ENCODE data around the gene TANC1.

TANC1 gene

GRCh38 chr2:159249990-159250715 lies 281.7 kb downstream of the TANC1 start:
- Histone ChIP-seq H3K9me3 (ENCODE audit: control insufficient read depth, low read length) (no peaks in the 10 kb centered on the region), H3K4me1 (ENCODE audit: control insufficient read depth, insufficient read depth, low read length) (no peaks in the 10 kb centered on the region), H3K4me3 (ENCODE audit: low read length) (no peak overlapping the region), H3K27me3 (ENCODE audit: control insufficient read depth, insufficient read depth, low read length) (no peaks in the 10 kb centered on the region), H3K9ac (ENCODE audit: low read length) (no peak overlapping the region), H3K36me3 (ENCODE audit: control insufficient read depth, insufficient read depth, low read length) (no peaks in the 10 kb centered on the region)

- Histone ChIP-seq H3K36me3 (ENCODE audit: control insufficient read depth, insufficient read depth, low read length) (no peaks in the 10 kb centered on the region), H3K4me3 (ENCODE audit: low read length) (no peak overlapping the region), H3K27me3 (ENCODE audit: control insufficient read depth, insufficient read depth, low read length) (no peaks in the 10 kb centered on the region), H3K4me1 (ENCODE audit: control insufficient read depth, insufficient read depth, low read length) (no peaks in the 10 kb centered on the region), H3K9ac (ENCODE audit: low read length) (no peak overlapping the region), H3K9me3 (ENCODE audit: control insufficient read depth, low read length) (no peaks in the 10 kb centered on the region)
Observed at GRCh38 chr2:159251296-159252173, 283.1 kb downstream of the TANC1 start.

DNA sequence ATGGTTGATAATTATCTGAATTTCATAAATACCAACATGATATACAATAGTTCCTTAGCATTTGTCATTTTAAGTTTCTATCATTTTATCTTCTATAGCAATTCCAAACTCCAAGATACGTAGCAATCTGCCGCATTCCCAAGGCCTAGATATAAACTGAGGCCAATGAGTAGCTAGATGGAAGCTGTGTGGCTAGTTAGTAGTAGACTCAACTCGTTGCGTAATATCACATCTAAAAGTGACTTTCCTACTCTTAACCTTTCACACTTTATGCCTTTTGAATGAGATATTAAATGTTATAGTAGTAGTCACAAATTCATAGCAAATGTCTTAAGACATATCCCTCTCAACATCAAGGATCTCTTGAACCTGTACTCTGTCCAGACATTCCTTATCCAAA lies 284.5 kb downstream of the TANC1 start:
- H3K27me3 ChIP-seq (ENCODE audit: control insufficient read depth, insufficient read depth, low read length), result no peaks in the 10 kb centered on the region
- H3K9ac ChIP-seq (ENCODE audit: low read length), result no peak overlapping the region
- no peaks in the 10 kb centered on the region for H3K4me1 ChIP-seq (ENCODE audit: control insufficient read depth, insufficient read depth, low read length)
- H3K4me3 ChIP-seq (ENCODE audit: low read length), result no peak overlapping the region
- H3K9me3 ChIP-seq (ENCODE audit: control insufficient read depth, low read length), result no peaks in the 10 kb centered on the region
- no peaks in the 10 kb centered on the region for H3K36me3 ChIP-seq (ENCODE audit: control insufficient read depth, insufficient read depth, low read length)

- H3K27me3 ChIP-seq (ENCODE audit: control insufficient read depth, insufficient read depth, low read length), result no peaks in the 10 kb centered on the region
- no peaks in the 10 kb centered on the region for H3K4me1 ChIP-seq (ENCODE audit: control insufficient read depth, insufficient read depth, low read length)
- H3K4me3 ChIP-seq (ENCODE audit: low read length), result no peak overlapping the region
- no peaks in the 10 kb centered on the region for H3K36me3 ChIP-seq (ENCODE audit: control insufficient read depth, insufficient read depth, low read length)
- no peak overlapping the region for H3K9ac ChIP-seq (ENCODE audit: low read length)
- no peaks in the 10 kb centered on the region for H3K9me3 ChIP-seq (ENCODE audit: control insufficient read depth, low read length)
Observed at GRCh38 chr2:159256159-159256558, 287.7 kb downstream of the TANC1 start.

DNA sequence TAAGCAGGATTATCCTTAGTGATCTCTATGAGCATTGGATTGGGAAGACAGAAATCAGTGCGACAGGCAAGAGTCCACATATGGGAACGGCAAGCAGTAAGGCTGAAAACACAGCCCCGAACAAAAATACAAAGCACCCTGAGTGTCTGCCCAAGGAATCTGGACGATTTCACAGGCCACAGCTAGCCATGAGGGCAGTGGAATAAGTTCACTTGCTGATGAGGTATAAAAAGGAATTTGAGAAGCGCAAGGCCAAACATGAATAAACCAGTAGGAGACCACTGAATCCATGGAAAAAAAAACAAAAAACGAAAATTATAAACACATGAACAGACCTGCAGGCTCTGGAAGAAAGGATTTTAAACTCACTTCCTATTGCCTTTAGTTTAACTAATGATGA lies 293.8 kb downstream of the TANC1 start:
- Histone ChIP-seq H3K4me1 (ENCODE audit: control insufficient read depth, insufficient read depth, low read length) (no peaks in the 10 kb centered on the region), H3K36me3 (ENCODE audit: control insufficient read depth, insufficient read depth, low read length) (no peaks in the 10 kb centered on the region), H3K4me3 (ENCODE audit: low read length) (no peak overlapping the region), H3K9me3 (ENCODE audit: control insufficient read depth, low read length) (no peaks in the 10 kb centered on the region), H3K27me3 (ENCODE audit: control insufficient read depth, insufficient read depth, low read length) (no peaks in the 10 kb centered on the region), H3K9ac (ENCODE audit: low read length) (no peak overlapping the region)

DNA sequence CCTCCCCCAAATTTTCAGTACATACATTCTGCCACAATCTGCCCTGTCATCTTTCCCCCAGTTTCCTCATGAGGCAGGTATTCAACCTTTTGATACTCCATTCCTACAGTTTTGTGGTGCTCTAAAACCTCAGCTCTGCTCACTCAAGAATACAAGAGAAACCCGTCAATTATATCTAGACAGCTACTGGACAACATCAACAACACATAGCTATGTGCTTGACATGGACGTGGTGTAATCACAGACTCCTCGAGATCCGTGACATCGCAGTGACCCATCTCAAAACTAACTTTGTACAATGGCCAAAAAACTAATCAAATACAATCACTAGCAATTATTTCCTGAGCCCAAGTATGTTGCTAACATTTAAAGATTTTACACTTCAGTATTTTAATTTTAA lies 294.5 kb downstream of the TANC1 start:
- Histone ChIP-seq H3K27me3 (ENCODE audit: control insufficient read depth, insufficient read depth, low read length) (no peaks in the 10 kb centered on the region), H3K4me1 (ENCODE audit: control insufficient read depth, insufficient read depth, low read length) (no peaks in the 10 kb centered on the region), H3K4me3 (ENCODE audit: low read length) (no peak overlapping the region), H3K36me3 (ENCODE audit: control insufficient read depth, insufficient read depth, low read length) (no peaks in the 10 kb centered on the region), H3K9me3 (ENCODE audit: control insufficient read depth, low read length) (no peaks in the 10 kb centered on the region), H3K9ac (ENCODE audit: low read length) (no peak overlapping the region)

- Histone ChIP-seq H3K4me1 (ENCODE audit: control insufficient read depth, insufficient read depth, low read length) (no peaks in the 10 kb centered on the region), H3K9me3 (ENCODE audit: control insufficient read depth, low read length) (no peaks in the 10 kb centered on the region), H3K9ac (ENCODE audit: low read length) (no peak overlapping the region)
Observed at GRCh38 chr2:159265171-159265576, 296.7 kb downstream of the TANC1 start.

DNA sequence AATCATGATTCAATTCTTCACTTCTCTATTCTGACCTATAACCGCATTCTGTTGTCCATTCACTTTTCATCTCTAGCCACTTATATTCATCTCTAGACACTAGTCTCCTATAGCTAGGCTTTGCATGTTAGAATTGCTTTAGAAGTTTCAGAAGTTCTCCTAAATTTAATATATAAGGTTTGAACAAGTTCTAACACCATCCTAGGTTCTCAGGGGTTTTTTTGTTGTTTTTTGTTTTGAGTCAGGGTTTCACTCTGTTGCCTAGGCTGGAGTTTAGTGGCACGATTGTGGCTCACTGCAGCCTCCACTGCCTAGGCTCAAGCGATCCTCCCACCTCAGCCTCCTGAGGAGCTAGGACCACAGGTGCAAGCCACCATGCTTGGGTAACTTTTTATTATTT lies 298.1 kb downstream of the TANC1 start:
- H3K9me3 ChIP-seq (ENCODE audit: control insufficient read depth, low read length), result no peaks in the 10 kb centered on the region
- no peaks in the 10 kb centered on the region for H3K4me1 ChIP-seq (ENCODE audit: control insufficient read depth, insufficient read depth, low read length)
- no peak overlapping the region for H3K4me3 ChIP-seq (ENCODE audit: low read length)
- H3K9ac ChIP-seq (ENCODE audit: low read length), result no peak overlapping the region
- no peaks in the 10 kb centered on the region for H3K36me3 ChIP-seq (ENCODE audit: control insufficient read depth, insufficient read depth, low read length)
- no peaks in the 10 kb centered on the region for H3K27me3 ChIP-seq (ENCODE audit: control insufficient read depth, insufficient read depth, low read length)

More at GRCh38 chr2:159265171-159265576, 296.7 kb downstream of the TANC1 start:
- Histone ChIP-seq H3K27me3 (ENCODE audit: control insufficient read depth, insufficient read depth, low read length) (no peaks in the 10 kb centered on the region), H3K4me3 (ENCODE audit: low read length) (no peak overlapping the region), H3K36me3 (ENCODE audit: control insufficient read depth, insufficient read depth, low read length) (no peaks in the 10 kb centered on the region)

DNA sequence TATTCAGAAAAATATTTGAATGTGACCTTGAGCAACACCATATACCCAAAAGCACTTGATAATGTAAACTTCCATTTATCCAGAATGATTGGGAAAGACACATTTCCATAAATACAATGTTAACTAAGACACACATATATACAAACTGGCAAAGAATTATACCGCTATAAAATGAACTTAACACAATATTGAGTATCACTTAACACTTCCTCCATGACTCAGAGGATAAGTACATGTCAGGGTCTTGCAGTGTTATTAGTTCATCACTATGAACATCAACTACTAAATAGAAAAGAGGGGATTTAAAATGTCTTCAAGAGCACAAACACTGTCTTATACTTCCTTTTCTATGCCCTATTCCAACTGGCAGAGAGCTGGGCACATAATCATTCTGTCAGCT lies 299.5 kb downstream of the TANC1 start:
- Histone ChIP-seq H3K4me1 (ENCODE audit: control insufficient read depth, insufficient read depth, low read length) (no peaks in the 10 kb centered on the region), H3K27me3 (ENCODE audit: control insufficient read depth, insufficient read depth, low read length) (no peaks in the 10 kb centered on the region), H3K9ac (ENCODE audit: low read length) (no peak overlapping the region), H3K36me3 (ENCODE audit: control insufficient read depth, insufficient read depth, low read length) (no peaks in the 10 kb centered on the region), H3K4me3 (ENCODE audit: low read length) (no peak overlapping the region), H3K9me3 (ENCODE audit: control insufficient read depth, low read length) (no peaks in the 10 kb centered on the region)

DNA sequence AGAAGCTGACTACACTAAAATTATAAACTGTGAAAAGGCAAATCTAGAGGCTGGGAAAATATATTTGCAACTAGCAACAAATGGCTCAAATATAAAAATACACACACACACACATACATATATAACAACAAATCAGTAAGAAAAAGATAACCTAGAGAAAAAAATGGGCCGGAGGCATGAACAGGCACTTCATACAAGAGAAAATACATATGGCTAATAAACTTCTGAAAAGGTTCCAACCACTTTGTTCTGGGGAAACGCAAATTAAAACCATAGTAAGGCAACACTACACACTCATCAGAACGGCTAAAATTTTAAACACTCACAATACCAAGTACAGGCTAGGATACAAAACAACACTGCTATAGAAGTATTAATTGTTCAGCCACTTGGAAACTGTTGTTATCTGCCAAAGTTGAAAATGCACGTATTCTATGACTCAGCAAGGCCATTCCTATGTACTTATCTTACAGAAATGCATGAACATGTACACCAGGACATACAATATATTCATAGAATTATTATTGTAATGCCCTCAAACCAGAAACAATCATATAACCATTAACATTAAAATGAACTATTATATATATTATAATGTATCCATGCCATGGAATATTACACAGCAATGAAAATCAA lies 302.4 kb downstream of the TANC1 start:
- no peaks in the 10 kb centered on the region for H3K36me3 ChIP-seq (ENCODE audit: control insufficient read depth, insufficient read depth, low read length)
- H3K9me3 ChIP-seq (ENCODE audit: control insufficient read depth, low read length), result no peaks in the 10 kb centered on the region
- no peaks in the 10 kb centered on the region for H3K4me1 ChIP-seq (ENCODE audit: control insufficient read depth, insufficient read depth, low read length)
- no peak overlapping the region for H3K9ac ChIP-seq (ENCODE audit: low read length)
- H3K4me3 ChIP-seq (ENCODE audit: low read length), result no peak overlapping the region
- H3K27me3 ChIP-seq (ENCODE audit: control insufficient read depth, insufficient read depth, low read length), result no peaks in the 10 kb centered on the region

DNA sequence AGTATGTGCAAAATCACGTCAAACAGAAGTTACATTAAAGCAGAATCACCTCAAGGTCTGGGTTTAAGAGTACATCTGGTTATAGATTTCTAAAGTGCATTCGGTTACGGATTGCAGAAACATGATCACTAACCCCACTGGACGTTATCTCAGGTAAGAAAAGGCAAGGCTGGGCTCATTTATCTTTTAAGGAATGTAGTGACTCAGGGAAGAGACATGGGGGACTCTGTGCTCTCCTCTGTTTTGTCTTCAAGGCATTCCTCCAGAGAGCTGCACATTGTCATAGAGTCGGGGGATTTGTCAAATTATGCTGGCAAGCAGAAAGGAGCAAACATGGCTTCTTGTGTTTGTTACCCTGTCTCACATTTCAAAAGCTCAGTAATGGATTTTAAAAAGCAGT lies 303.7 kb downstream of the TANC1 start:
- Histone ChIP-seq H3K4me1 (ENCODE audit: control insufficient read depth, insufficient read depth, low read length) (no peaks in the 10 kb centered on the region), H3K9ac (ENCODE audit: low read length) (no peak overlapping the region), H3K27me3 (ENCODE audit: control insufficient read depth, insufficient read depth, low read length) (no peaks in the 10 kb centered on the region), H3K36me3 (ENCODE audit: control insufficient read depth, insufficient read depth, low read length) (no peaks in the 10 kb centered on the region), H3K9me3 (ENCODE audit: control insufficient read depth, low read length) (no peaks in the 10 kb centered on the region), H3K4me3 (ENCODE audit: low read length) (no peak overlapping the region)

DNA sequence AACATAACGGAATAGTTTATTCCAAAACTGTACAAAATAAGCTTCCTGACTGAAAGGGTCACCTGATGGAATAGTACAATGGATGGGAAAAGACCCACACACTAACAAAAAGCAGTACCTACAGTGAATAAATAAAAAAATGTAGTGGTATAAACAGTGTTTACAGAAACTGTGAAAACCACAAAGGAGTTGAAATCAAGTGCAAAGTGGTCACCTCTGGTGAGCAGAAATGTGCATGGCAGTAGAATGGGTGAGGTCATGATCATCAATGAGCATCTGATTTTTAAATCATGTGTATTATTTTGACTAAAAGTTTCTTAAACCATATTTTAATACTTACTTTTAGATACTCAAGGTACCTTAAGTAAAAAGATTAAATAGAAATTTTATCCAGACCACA lies 306.7 kb downstream of the TANC1 start:
- no peaks in the 10 kb centered on the region for H3K36me3 ChIP-seq (ENCODE audit: control insufficient read depth, insufficient read depth, low read length)
- H3K9ac ChIP-seq (ENCODE audit: low read length), result no peak overlapping the region
- no peak overlapping the region for H3K4me3 ChIP-seq (ENCODE audit: low read length)
- H3K9me3 ChIP-seq (ENCODE audit: control insufficient read depth, low read length), result no peaks in the 10 kb centered on the region
- no peaks in the 10 kb centered on the region for H3K27me3 ChIP-seq (ENCODE audit: control insufficient read depth, insufficient read depth, low read length)
- no peaks in the 10 kb centered on the region for H3K4me1 ChIP-seq (ENCODE audit: control insufficient read depth, insufficient read depth, low read length)

Data from mucosa of stomach (tissue), 1 donor.